ENCODE data around the gene HSPA2. TPM values are rescaled to one million over a fixed set of nuclear protein-coding genes. Genes with fewer than 3 reads are reported as not detected.
A peak's percentile ranks its signal among the peaks of the same experiment; 100 is the strongest.

Gene HSPA2
- 41.9 TPM for total RNA-seq
- polyA plus RNA-seq (ENCODE audit: insufficient read depth, low read depth, low replicate concordance), result 56.2 TPM
- long read RNA-seq, donor 1, transcript HSPA2-201 (1 exons, 2,767 nt), result major isoform, 39 of 39 reads
- long read RNA-seq, donor 1, partial matches to known transcripts, result 0 of 39 reads
- long read RNA-seq, donor 1, other reads (novel, unspliced or antisense), result 0 of 39 reads
- long read RNA-seq, donor 2, transcript HSPA2-201 (1 exons, 2,767 nt), result major isoform, 26 of 26 reads
- long read RNA-seq, donor 2, partial matches to known transcripts, result 0 of 26 reads
- long read RNA-seq, donor 2, other reads (novel, unspliced or antisense), result 0 of 26 reads
- long read RNA-seq, donor 3, transcript HSPA2-201 (1 exons, 2,767 nt), result major isoform, 34 of 34 reads
- long read RNA-seq, donor 3, partial matches to known transcripts, result 0 of 34 reads
- long read RNA-seq, donor 3, other reads (novel, unspliced or antisense), result 0 of 34 reads
- long read RNA-seq, donor 4, transcript HSPA2-201 (1 exons, 2,767 nt), result major isoform, 13 of 13 reads
- long read RNA-seq, donor 4, partial matches to known transcripts, result 0 of 13 reads
- long read RNA-seq, donor 4, other reads (novel, unspliced or antisense), result 0 of 13 reads
- long read RNA-seq, donor 5, partial matches to known transcripts, result 0 of 2 reads
- long read RNA-seq, donor 5, other reads (novel, unspliced or antisense), result 0 of 2 reads
- long read RNA-seq, donor 6, transcript HSPA2-201 (1 exons, 2,767 nt), result major isoform, 13 of 13 reads
- long read RNA-seq, donor 6, partial matches to known transcripts, result 0 of 13 reads
- long read RNA-seq, donor 6, other reads (novel, unspliced or antisense), result 0 of 13 reads
- long read RNA-seq, donor 7, transcript HSPA2-201 (1 exons, 2,767 nt), result major isoform, 123 of 124 reads
- long read RNA-seq, donor 7, partial matches to known transcripts, result 0 of 124 reads
- long read RNA-seq, donor 7, other reads (novel, unspliced or antisense), result 1 of 124 reads
- long read RNA-seq, donor 8, transcript HSPA2-201 (1 exons, 2,767 nt), result major isoform, 27 of 27 reads
- long read RNA-seq, donor 8, partial matches to known transcripts, result 0 of 27 reads
- long read RNA-seq, donor 8, other reads (novel, unspliced or antisense), result 0 of 27 reads
- long read RNA-seq, donor 9, transcript HSPA2-201 (1 exons, 2,767 nt), result major isoform, 16 of 16 reads
- long read RNA-seq, donor 9, partial matches to known transcripts, result 0 of 16 reads
- long read RNA-seq, donor 9, other reads (novel, unspliced or antisense), result 0 of 16 reads
- long read RNA-seq, donor 10, transcript HSPA2-201 (1 exons, 2,767 nt), result major isoform, 31 of 31 reads
- long read RNA-seq, donor 10, partial matches to known transcripts, result 0 of 31 reads
- long read RNA-seq, donor 10, other reads (novel, unspliced or antisense), result 0 of 31 reads

- peak; percentile 86 for TF ChIP-seq CTCF (IDR thresholded peaks at IDR 0.05; ENCODE audit: borderline replicate concordance, extremely low read depth, insufficient read depth)
- H3K9ac ChIP-seq (ENCODE audit: low read length in 3 of 3), result peak within 1 kb of the TSS; percentile 37 to 77 (median 61)
- H3K9me3 ChIP-seq (ENCODE audit: control insufficient read depth in 2 of 3, insufficient read depth in 1 of 3, low read length in 3 of 3), result peaks cover 0 to 5% (median 0%) of the 10 kb centered on the region in 3 donors
- peak within 1 kb of the TSS; percentile 76 to 82 (median 80) for H3K4me3 ChIP-seq (ENCODE audit: low read length in 3 of 3)
- FAIRE-seq (peak; percentile 99), DNase-seq (peak; percentile 100)
- peak within 1 kb of the TSS; percentile 79 to 83 for H3K27ac ChIP-seq (ENCODE audit: low read depth in 2 of 2, low read length in 2 of 2)
- intact Hi-C loops (cut with DNase I), result no loop called here
- H3K36me3 ChIP-seq (ENCODE audit: control insufficient read depth in 2 of 3, insufficient read depth in 3 of 3, low read length in 3 of 3), result no peaks in the 10 kb centered on the region
- peaks cover 18% of the 10 kb centered on the region for H3K27me3 ChIP-seq (ENCODE audit: control insufficient read depth, insufficient read depth, low read length)
- H3K4me1 ChIP-seq (ENCODE audit: control insufficient read depth in 2 of 3, insufficient read depth in 2 of 3, low read depth in 1 of 3, low read length in 3 of 3), result peaks cover 0 to 6% (median 2%) of the 10 kb centered on the region in 3 donors
Observed at GRCh38 chr14:64540208-64541202, at the start of gene HSPA2. TSS of gene HSPA2 (plus strand) at chr14:64540741. CDS start at chr14:64540850, 109 bp downstream.

GRCh38 chr14:64491637-64492036 is 48.9 kb upstream of the HSPA2 start:
- no peaks in the 10 kb centered on the region for H3K9me3 ChIP-seq (ENCODE audit: control insufficient read depth in 2 of 3, insufficient read depth in 1 of 3, low read length in 3 of 3)
- H3K4me1 ChIP-seq (ENCODE audit: control insufficient read depth in 2 of 3, insufficient read depth in 2 of 3, low read depth in 1 of 3, low read length in 3 of 3), result no peaks in the 10 kb centered on the region
- no peak overlapping the region for H3K4me3 ChIP-seq (ENCODE audit: low read length in 3 of 3)
- FAIRE-seq (no peak), DNase-seq (no peak)
- intact Hi-C loops (cut with DNase I), result no loop called here
- H3K27me3 ChIP-seq (ENCODE audit: control insufficient read depth, insufficient read depth, low read length), result no peaks in the 10 kb centered on the region
- H3K36me3 ChIP-seq (ENCODE audit: control insufficient read depth in 2 of 3, insufficient read depth in 3 of 3, low read length in 3 of 3), result peaks cover 0 to 11% (median 9%) of the 10 kb centered on the region in 3 donors
- no peak overlapping the region for H3K9ac ChIP-seq (ENCODE audit: low read length in 3 of 3)
- H3K27ac ChIP-seq (ENCODE audit: low read depth in 2 of 2, low read length in 2 of 2), result no peak overlapping the region
- no peak for TF ChIP-seq CTCF (IDR thresholded peaks at IDR 0.05; ENCODE audit: borderline replicate concordance, extremely low read depth, insufficient read depth)

GRCh38 chr14:64493455-64493854 is 47.1 kb upstream of the HSPA2 start:
- Histone ChIP-seq H3K9ac (ENCODE audit: low read length in 3 of 3) (no peak overlapping the region), H3K4me1 (ENCODE audit: control insufficient read depth in 2 of 3, insufficient read depth in 2 of 3, low read depth in 1 of 3, low read length in 3 of 3) (no peaks in the 10 kb centered on the region), H3K36me3 (ENCODE audit: control insufficient read depth in 2 of 3, insufficient read depth in 3 of 3, low read length in 3 of 3) (peaks cover 0 to under 1% (median 0%) of the 10 kb centered on the region in 3 donors), H3K27ac (ENCODE audit: low read depth in 2 of 2, low read length in 2 of 2) (no peak overlapping the region), H3K4me3 (ENCODE audit: low read length in 3 of 3) (no peak overlapping the region), H3K9me3 (ENCODE audit: control insufficient read depth in 2 of 3, insufficient read depth in 1 of 3, low read length in 3 of 3) (no peaks in the 10 kb centered on the region), H3K27me3 (ENCODE audit: control insufficient read depth, insufficient read depth, low read length) (no peaks in the 10 kb centered on the region)
- no peak for DNase-seq
- TF ChIP-seq CTCF (IDR thresholded peaks at IDR 0.05; ENCODE audit: borderline replicate concordance, extremely low read depth, insufficient read depth), result no peak
- intact Hi-C loops (cut with DNase I), result no loop called here
- FAIRE-seq, result no peak

Data from kidney (tissue), 22 donors.